Measurements from ENCODE around the gene TPRN. TPM values are rescaled to one million over a fixed set of nuclear protein-coding genes. Genes with fewer than 3 reads are reported as not detected.

The TPRN gene
- total RNA-seq, 1 experiment from 2014 or later = 23.0 TPM

DNA sequence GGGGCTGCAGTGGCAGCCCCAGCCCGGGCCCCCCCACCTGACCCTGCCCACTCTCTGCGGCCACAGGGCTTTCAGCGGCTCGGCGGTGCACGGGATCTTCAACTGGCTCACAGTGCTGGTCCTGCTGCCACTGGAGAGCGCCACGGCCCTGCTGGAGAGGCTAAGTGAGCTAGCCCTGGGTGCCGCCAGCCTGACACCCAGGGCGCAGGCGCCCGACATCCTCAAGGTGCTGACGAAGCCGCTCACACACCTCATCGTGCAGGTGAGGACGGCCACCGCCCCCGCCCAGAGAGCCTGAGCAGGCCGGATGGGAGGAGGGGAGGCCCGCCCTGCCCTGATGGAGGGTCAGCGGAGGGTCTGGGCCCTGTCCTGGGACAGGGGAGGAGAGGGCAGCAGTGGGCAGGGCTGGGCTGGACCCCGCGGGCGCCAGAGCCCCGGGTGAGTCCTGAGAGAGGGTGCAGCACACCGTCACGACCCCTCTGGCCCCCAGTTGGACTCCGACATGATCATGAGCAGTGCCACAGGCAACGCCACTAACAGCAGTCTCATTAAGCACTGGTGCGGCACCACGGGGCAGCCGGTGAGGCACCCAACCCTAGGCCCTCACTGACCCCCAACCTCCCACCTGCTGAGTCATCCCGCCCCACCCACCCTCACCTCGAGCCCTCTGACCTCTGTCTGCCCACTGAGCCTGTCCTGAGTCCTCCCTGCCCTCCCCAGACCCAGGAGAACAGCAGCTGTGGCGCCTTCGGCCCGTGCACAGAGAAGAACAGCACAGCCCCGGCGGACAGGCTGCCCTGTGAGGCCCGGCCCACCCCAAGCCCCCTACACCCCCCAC is 32.8 kb upstream of the TPRN start:
- Histone ChIP-seq H3K36me3 (ENCODE audit: insufficient read depth, low read length, poor library complexity, severe bottlenecking) (no peaks in the 10 kb centered on the region), H3K9me3 (ENCODE audit: low read depth, low read length, poor library complexity, severe bottlenecking) (no peaks in the 10 kb centered on the region), H3K4me3 (ENCODE audit: low read depth, low read length, poor library complexity, severe bottlenecking) (no peak overlapping the region), H3K27ac (ENCODE audit: low read depth, low read length, poor library complexity, severe bottlenecking) (no peak overlapping the region), H3K27me3 (replicated peaks; ENCODE audit: insufficient read depth, low read depth, low read length, poor library complexity) (no peaks in the 10 kb centered on the region), H3K4me1 (ENCODE audit: insufficient read depth, low read length, poor library complexity, severe bottlenecking) (peaks cover 14% of the 10 kb centered on the region)
- intact Hi-C loops (cut with micrococcal nuclease; ENCODE audit: unreplicated experiment) = no loop called here
- no peak for TF ChIP-seq EZH2 (IDR thresholded peaks at IDR 0.05; ENCODE audit: borderline replicate concordance, low read depth, low read length, poor library complexity, severe bottlenecking)
- TF ChIP-seq, protein P1, sequence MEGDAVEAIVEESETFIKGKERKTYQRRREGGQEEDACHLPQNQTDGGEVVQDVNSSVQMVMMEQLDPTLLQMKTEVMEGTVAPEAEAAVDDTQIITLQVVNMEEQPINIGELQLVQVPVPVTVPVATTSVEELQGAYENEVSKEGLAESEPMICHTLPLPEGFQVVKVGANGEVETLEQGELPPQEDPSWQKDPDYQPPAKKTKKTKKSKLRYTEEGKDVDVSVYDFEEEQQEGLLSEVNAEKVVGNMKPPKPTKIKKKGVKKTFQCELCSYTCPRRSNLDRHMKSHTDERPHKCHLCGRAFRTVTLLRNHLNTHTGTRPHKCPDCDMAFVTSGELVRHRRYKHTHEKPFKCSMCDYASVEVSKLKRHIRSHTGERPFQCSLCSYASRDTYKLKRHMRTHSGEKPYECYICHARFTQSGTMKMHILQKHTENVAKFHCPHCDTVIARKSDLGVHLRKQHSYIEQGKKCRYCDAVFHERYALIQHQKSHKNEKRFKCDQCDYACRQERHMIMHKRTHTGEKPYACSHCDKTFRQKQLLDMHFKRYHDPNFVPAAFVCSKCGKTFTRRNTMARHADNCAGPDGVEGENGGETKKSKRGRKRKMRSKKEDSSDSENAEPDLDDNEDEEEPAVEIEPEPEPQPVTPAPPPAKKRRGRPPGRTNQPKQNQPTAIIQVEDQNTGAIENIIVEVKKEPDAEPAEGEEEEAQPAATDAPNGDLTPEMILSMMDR (conservative IDR thresholded peaks at IDR 0.05; ENCODE audit: low read depth, low read length) = no peak
- no peak for DNase-seq (ENCODE audit: low spot score)
- ChIA-PET POLR2A (ENCODE audit: low non-redundant PET) (no interaction called here), CTCF (no interaction called here)
- BruUV-seq (replicated peaks) = no TSS peak

DNA sequence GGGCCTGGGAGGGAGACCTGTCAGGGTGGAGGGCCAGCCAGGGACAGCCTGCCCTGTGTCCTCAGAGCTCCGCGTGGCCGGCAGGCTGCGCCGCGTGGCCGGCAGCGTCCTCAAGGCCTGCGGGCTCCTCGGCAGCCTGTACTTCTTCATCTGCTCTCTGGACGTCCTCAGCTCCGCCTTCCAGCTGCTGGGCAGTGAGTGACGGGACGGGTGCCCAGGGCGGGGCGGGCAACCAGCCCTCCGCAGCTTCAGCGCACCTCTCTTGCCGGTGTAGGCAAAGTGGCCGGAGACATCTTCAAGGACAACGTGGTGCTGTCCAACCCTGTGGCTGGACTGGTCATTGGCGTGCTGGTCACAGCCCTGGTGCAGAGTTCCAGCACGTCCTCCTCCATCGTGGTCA is 32.0 kb upstream of the TPRN start:
- Histone ChIP-seq H3K36me3 (ENCODE audit: insufficient read depth, low read length, poor library complexity, severe bottlenecking) (no peaks in the 10 kb centered on the region), H3K4me1 (ENCODE audit: insufficient read depth, low read length, poor library complexity, severe bottlenecking) (peaks cover 10% of the 10 kb centered on the region), H3K4me3 (ENCODE audit: low read depth, low read length, poor library complexity, severe bottlenecking) (no peak overlapping the region), H3K27me3 (replicated peaks; ENCODE audit: insufficient read depth, low read depth, low read length, poor library complexity) (no peaks in the 10 kb centered on the region), H3K9me3 (ENCODE audit: low read depth, low read length, poor library complexity, severe bottlenecking) (no peaks in the 10 kb centered on the region), H3K27ac (ENCODE audit: low read depth, low read length, poor library complexity, severe bottlenecking) (no peak overlapping the region)
- ChIA-PET POLR2A (ENCODE audit: low non-redundant PET) (no interaction called here), CTCF (interaction anchor here (0.6 kb wide), 1 partner anchor 9 kb away, joined by 9 read pairs; no protein-coding TSS in a partner anchor)
- DNase-seq (ENCODE audit: low spot score) = no peak
- BruUV-seq (replicated peaks) = no TSS peak
- TF ChIP-seq EZH2 (IDR thresholded peaks at IDR 0.05; ENCODE audit: borderline replicate concordance, low read depth, low read length, poor library complexity, severe bottlenecking) = no peak
- TF ChIP-seq, protein P1 (conservative IDR thresholded peaks at IDR 0.05; ENCODE audit: low read depth, low read length) = no peak
- intact Hi-C loops (cut with micrococcal nuclease; ENCODE audit: unreplicated experiment) = no loop called here

DNA sequence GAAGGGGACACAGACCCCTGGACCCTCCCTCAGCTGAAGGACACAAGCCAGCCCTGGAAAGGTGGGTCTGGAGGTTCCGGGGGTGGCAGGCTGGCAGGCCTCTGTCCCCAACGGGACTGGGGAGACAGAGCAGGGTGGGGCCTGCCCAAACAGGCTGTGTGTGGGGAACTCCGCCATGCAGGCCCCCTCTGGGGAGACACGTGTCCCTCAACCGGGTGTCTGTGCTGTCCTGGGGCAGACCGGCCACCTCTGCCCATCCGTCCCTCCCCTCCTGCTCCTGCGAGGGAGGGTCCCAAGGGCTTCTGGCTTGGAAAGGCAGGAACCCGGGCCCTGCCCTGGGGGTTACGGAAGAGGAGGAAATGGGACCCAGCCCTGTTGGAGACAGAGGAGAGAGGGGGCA is 31.6 kb upstream of the TPRN start:
- CTCF ChIA-PET = interaction anchor here (0.6 kb wide), 1 partner anchor 9 kb away, joined by 9 read pairs; no protein-coding TSS in a partner anchor
- no peak for DNase-seq (ENCODE audit: low spot score)

More for the DNA sequence above, 31.6 kb upstream of the TPRN start:
- H3K9me3 ChIP-seq (ENCODE audit: low read depth, low read length, poor library complexity, severe bottlenecking) = no peaks in the 10 kb centered on the region
- TF ChIP-seq, protein P1 (conservative IDR thresholded peaks at IDR 0.05; ENCODE audit: low read depth, low read length) = no peak
- no peak for TF ChIP-seq EZH2 (IDR thresholded peaks at IDR 0.05; ENCODE audit: borderline replicate concordance, low read depth, low read length, poor library complexity, severe bottlenecking)
- no TSS peak for BruUV-seq (replicated peaks)
- no peak overlapping the region for H3K27ac ChIP-seq (ENCODE audit: low read depth, low read length, poor library complexity, severe bottlenecking)
- intact Hi-C loops (cut with micrococcal nuclease; ENCODE audit: unreplicated experiment) = no loop called here
- peaks cover 6% of the 10 kb centered on the region for H3K4me1 ChIP-seq (ENCODE audit: insufficient read depth, low read length, poor library complexity, severe bottlenecking)
- no peaks in the 10 kb centered on the region for H3K27me3 ChIP-seq (replicated peaks; ENCODE audit: insufficient read depth, low read depth, low read length, poor library complexity)
- no peak overlapping the region for H3K4me3 ChIP-seq (ENCODE audit: low read depth, low read length, poor library complexity, severe bottlenecking)
- no peaks in the 10 kb centered on the region for H3K36me3 ChIP-seq (ENCODE audit: insufficient read depth, low read length, poor library complexity, severe bottlenecking)
- POLR2A ChIA-PET (ENCODE audit: low non-redundant PET) = no interaction called here
